PC-3 (cell line): ENCODE results near the gene AQP6. TPM values are rescaled to one million over a fixed set of nuclear protein-coding genes. Genes with fewer than 3 reads are reported as not detected.

Experiments used
- ATAC-seq: fragments of 200-7000 bp; cut with Tn5 transposase; 2 replicates; pipeline ENCODE4 v1.9.1; 2020; ENCODE audit warnings: mild to moderate bottlenecking, moderate library complexity
- BruUV-seq: library from RNA; stranded (reverse); fragments of 400-500 nt; replicated peaks from 2 replicates; lab custom pipeline; 2021; lab: Mats Ljungman, UMichigan
- CTCF ChIA-PET: fragments of 300-600 bp; sonication (Branson Sonifier 250); formaldehyde crosslinking; loops from one replicate; lab custom pipeline; 2022; ENCODE audit warnings: antibody characterized with exemption; lab: Charles Lee
- POLR2A ChIA-PET: fragments of 300-600 bp; sonication (Branson Sonifier 250); formaldehyde crosslinking; loops from one replicate; lab custom pipeline; 2022; ENCODE audit warnings: antibody characterized with exemption; ENCODE audit not compliant: unreplicated experiment; lab: Charles Lee
- DNase-seq: peaks from one replicate; pipeline ENCODE4 v3.0.0-alpha.2; 2015
- H2AFZ ChIP-seq: fragments of 300-600 bp; sonication (generic); 2 replicates; pipeline ENCODE4 v1.6.0; 2016; ENCODE audit warnings: antibody characterized with exemption, low read length
- H3F3A ChIP-seq: fragments of 300-600 bp; sonication (generic); one replicate; pipeline ENCODE4 v1.6.0; 2017; ENCODE audit warnings: antibody characterized with exemption, low read length, control low read depth, mild to moderate bottlenecking; ENCODE audit not compliant: unreplicated experiment
- H3K27ac ChIP-seq: fragments of 300-600 bp; sonication (generic); 2 replicates; pipeline ENCODE4 v1.5.1; 2016; ENCODE audit warnings: mild to moderate bottlenecking, low read length
- H3K27me3 ChIP-seq: fragments of 300-600 bp; sonication (generic); 2 replicates; pipeline ENCODE4 v1.6.1; 2016; ENCODE audit warnings: low read length, mixed read lengths
- H3K36me3 ChIP-seq: fragments of 300-600 bp; sonication (generic); 2 replicates; pipeline ENCODE4 v1.6.1; 2016; ENCODE audit warnings: low read depth, mixed run types, low read length, mixed read lengths
- H3K4me1 ChIP-seq: fragments of 300-600 bp; sonication (generic); 2 replicates; pipeline ENCODE4 v1.5.1; 2016; ENCODE audit warnings: low read length; ENCODE audit not compliant: insufficient read depth
- H3K4me2 ChIP-seq: fragments of 300-600 bp; sonication (generic); 2 replicates; pipeline ENCODE4 v1.6.0; 2016; ENCODE audit warnings: low read length
- H3K4me3 ChIP-seq: fragments of 300-600 bp; sonication (generic); 2 replicates; pipeline ENCODE4 v1.5.1; 2016; ENCODE audit warnings: mild to moderate bottlenecking, low read length, mixed read lengths
- H3K79me2 ChIP-seq: fragments of 300-600 bp; sonication (generic); 2 replicates; pipeline ENCODE4 v1.6.1; 2017; ENCODE audit warnings: low read length, mixed read lengths
- H3K9ac ChIP-seq: fragments of 300-600 bp; sonication (generic); 2 replicates; pipeline ENCODE4 v1.6.0; 2016; ENCODE audit warnings: mild to moderate bottlenecking, low read length
- H3K9me2 ChIP-seq: fragments of 300-600 bp; sonication (generic); replicated peaks from 2 replicates; pipeline ENCODE4 v1.6.1; 2016; ENCODE audit warnings: mixed run types, low read length, mixed read lengths
- H3K9me3 ChIP-seq: fragments of 300-600 bp; sonication (generic); 2 replicates; pipeline ENCODE4 v1.6.1; 2016; ENCODE audit warnings: low read length, mixed read lengths
- H4K20me1 ChIP-seq: fragments of 300-600 bp; sonication (generic); 2 replicates; pipeline ENCODE4 v1.6.1; 2016; ENCODE audit warnings: low read length, mixed read lengths
- CTCF ChIP-seq: fragments of 300-600 bp; sonication (generic); conservative IDR thresholded peaks from 2 replicates; pipeline ENCODE4 v1.5.1; 2017; ENCODE audit warnings: antibody characterized with exemption, low read depth, mild to moderate bottlenecking, low read length
- EZH2 ChIP-seq: fragments of 300-600 bp; sonication (generic); IDR thresholded peaks from one replicate; pipeline ENCODE4 v1.6.1; 2017; ENCODE audit warnings: antibody characterized with exemption, mild to moderate bottlenecking, low read length; ENCODE audit not compliant: unreplicated experiment
- EZH2phosphoT487 ChIP-seq: fragments of 300-600 bp; sonication (generic); IDR thresholded peaks from 2 replicates; pipeline ENCODE4 v1.6.1; 2018; ENCODE audit warnings: mild to moderate bottlenecking, antibody characterized with exemption, low read length, borderline replicate concordance
- intact Hi-C: fragments of 100-400 bp; cut with micrococcal nuclease; formaldehyde crosslinking; loops from 2 replicates; pipeline ENCODE4 v1.9.0; 2023
- total RNA-seq: library from RNA; depleted of rRNA; stranded (reverse); fragments of >200 nt; gene quantifications from 2 replicates; pipeline ENCODE4 v1.2.3, GENCODE V29; 2014

Gene AQP6
- total RNA-seq, 1 experiment from 2014 or later: not detected

GRCh38 chr12:49923880-49924556 is 48.7 kb upstream of the AQP6 start:
- Histone ChIP-seq H3F3A (no peaks in the 10 kb centered on the region), H2AFZ (no peak overlapping the region), H3K9me3 (no peaks in the 10 kb centered on the region), H3K27ac (no peak overlapping the region), H3K4me1 (peaks cover 5% of the 10 kb centered on the region), H4K20me1 (no peaks in the 10 kb centered on the region), H3K9ac (no peak overlapping the region), H3K36me3 (no peaks in the 10 kb centered on the region), H3K79me2 (no peaks in the 10 kb centered on the region), H3K4me3 (no peak overlapping the region), H3K27me3 (no peaks in the 10 kb centered on the region), H3K4me2 (no peak overlapping the region), H3K9me2 (no peaks in the 10 kb centered on the region)
- ATAC-seq (no peak), DNase-seq (no peak)
- CTCF ChIA-PET: no interaction called here
- intact Hi-C loops: no loop called here
- TF ChIP-seq EZH2phosphoT487: no peak
- TF ChIP-seq CTCF: no peak
- TF ChIP-seq EZH2: no peak
- POLR2A ChIA-PET: no interaction called here
- BruUV-seq: no TSS peak

- no peak for DNase-seq
- no peak overlapping the region for H3K4me2 ChIP-seq
- ChIA-PET POLR2A (no interaction called here), CTCF (no interaction called here)
- ATAC-seq: no peak
- H3K4me3 ChIP-seq: no peak overlapping the region
- no peaks in the 10 kb centered on the region for H4K20me1 ChIP-seq
- H3F3A ChIP-seq: no peaks in the 10 kb centered on the region
- no peak overlapping the region for H3K9ac ChIP-seq
- H3K79me2 ChIP-seq: no peaks in the 10 kb centered on the region
- H3K36me3 ChIP-seq: no peaks in the 10 kb centered on the region
- peaks cover 5% of the 10 kb centered on the region for H3K4me1 ChIP-seq
- TF ChIP-seq CTCF (no peak), EZH2 (no peak), EZH2phosphoT487 (no peak)
- H3K9me3 ChIP-seq: no peaks in the 10 kb centered on the region
- BruUV-seq: no TSS peak
- no peaks in the 10 kb centered on the region for H3K9me2 ChIP-seq
- intact Hi-C loops: no loop called here
- no peaks in the 10 kb centered on the region for H3K27me3 ChIP-seq
- H2AFZ ChIP-seq: no peak overlapping the region
- H3K27ac ChIP-seq: no peak overlapping the region
Observed at GRCh38 chr12:49924628-49925246, 48.0 kb upstream of the AQP6 start.
